Amniotic stem cell (primary cell): Measurements from ENCODE around the gene SAFB.
"Not testable (repeated sequence)": the region's sequence is repeated elsewhere in the genome, so short reads cannot be mapped to it uniquely, and the experiment has no call there.

Experiments
- DNase-seq: peaks from one replicate; lab custom pipeline; 2025; lab: John Stamatoyannopoulos, UW

SAFB gene

GRCh38 chr19:5697022-5697889 lies 74.4 kb downstream of the SAFB start:
- no peak for DNase-seq

- no peak for DNase-seq
Measured at GRCh38 chr19:5697890-5698634, 75.2 kb downstream of the SAFB start.

GRCh38 chr19:5698635-5699422 lies 75.9 kb downstream of the SAFB start:
- no peak for DNase-seq

GRCh38 chr19:5700455-5701092 lies 77.7 kb downstream of the SAFB start:
- DNase-seq, result no peak

- not testable (repeated sequence) for DNase-seq
Measured at GRCh38 chr19:5702053-5702410, 79.1 kb downstream of the SAFB start.

GRCh38 chr19:5703819-5704818 lies 81.2 kb downstream of the SAFB start:
- no peak for DNase-seq

GRCh38 chr19:5705552-5705951 lies 82.7 kb downstream of the SAFB start:
- no peak for DNase-seq

- no peak for DNase-seq
Measured at GRCh38 chr19:5706876-5707573, 84.1 kb downstream of the SAFB start.

- no peak for DNase-seq
Measured at GRCh38 chr19:5707576-5708575, 85.0 kb downstream of the SAFB start.

GRCh38 chr19:5711025-5711424 lies 88.1 kb downstream of the SAFB start:
- no peak for DNase-seq

- no peak for DNase-seq
Measured at GRCh38 chr19:5711713-5712161, 88.9 kb downstream of the SAFB start.

GRCh38 chr19:5713228-5713627 lies 90.3 kb downstream of the SAFB start:
- DNase-seq, result no peak

- DNase-seq, result no peak
Measured at GRCh38 chr19:5714816-5715215, 91.9 kb downstream of the SAFB start.

GRCh38 chr19:5717215-5717935 lies 94.5 kb downstream of the SAFB start:
- no peak for DNase-seq
